ENCODE data around the gene ATP8A2. TPM values are rescaled to one million over a fixed set of nuclear protein-coding genes. Genes with fewer than 3 reads are reported as not detected.

ATP8A2 gene
- total RNA-seq, 2 experiments from 2014 or later: 1.1 to 1.2 TPM

DNA sequence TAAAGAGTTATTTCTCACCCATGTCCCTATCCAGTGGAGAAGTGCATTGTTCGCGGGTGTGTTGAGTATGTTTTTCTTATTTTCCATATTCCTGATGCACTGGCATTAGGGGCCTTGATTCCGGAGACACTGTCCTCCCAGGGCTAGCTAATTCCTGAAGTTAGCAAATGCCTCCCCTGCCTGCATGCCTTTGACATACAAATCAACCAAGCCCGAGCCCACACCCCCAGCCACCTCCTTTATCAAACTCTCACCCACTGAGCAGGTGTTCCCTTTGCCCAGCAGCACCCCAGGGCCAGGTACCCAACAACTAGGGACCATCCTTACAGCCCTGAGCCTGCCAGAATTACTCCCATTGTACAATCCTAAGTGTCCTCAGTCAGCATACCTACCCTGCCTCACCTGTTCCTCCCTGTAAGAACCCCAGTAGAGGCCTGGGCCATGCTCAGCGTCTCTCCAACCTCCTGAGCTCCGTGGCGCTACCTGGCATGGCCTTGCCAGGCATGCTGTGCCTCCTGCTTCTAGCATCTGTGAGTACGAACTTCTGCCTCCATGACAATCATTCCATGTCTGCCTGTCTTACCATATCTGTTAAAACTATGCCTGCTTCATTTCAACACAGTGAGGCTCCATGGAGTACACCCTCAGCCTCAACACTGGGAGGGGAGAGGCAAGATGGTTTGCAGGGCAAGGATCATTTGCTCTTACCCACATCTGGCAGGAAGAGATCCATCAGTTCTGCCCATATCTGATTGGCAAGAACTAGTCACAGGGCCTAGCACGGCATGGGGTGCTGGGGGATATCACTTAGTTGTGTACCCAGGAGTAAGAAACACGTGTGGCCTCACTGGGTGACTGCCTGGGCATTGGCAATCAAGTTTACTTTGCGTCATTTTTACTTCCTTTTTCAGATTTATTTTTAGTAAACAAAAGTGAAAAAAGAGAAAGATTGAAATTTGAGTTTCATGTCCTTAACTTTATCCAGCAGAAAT, 476.2 kb downstream of the ATP8A2 start:
- CTCF ChIA-PET: no interaction called here
- ATAC-seq (no peak), DNase-seq (no peak)
- H3K36me3 Mint-ChIP-seq (ENCODE audit: low read depth): peaks cover 2% of the 10 kb centered on the region
- POLR2A ChIA-PET: no interaction called here
- peaks cover 38% of the 10 kb centered on the region for H3K4me1 Mint-ChIP-seq (ENCODE audit: low read depth)
- no peaks in the 10 kb centered on the region for H3K27me3 Mint-ChIP-seq (ENCODE audit: low read depth)
- H3K4me3 Mint-ChIP-seq: peak overlapping the region; percentile 27
- peak overlapping the region; percentile 60 for H3K27ac Mint-ChIP-seq
- no peaks in the 10 kb centered on the region for H3K9me3 Mint-ChIP-seq (ENCODE audit: insufficient read depth)

- H3K36me3 Mint-ChIP-seq (ENCODE audit: low read depth): peaks cover 2% of the 10 kb centered on the region
- POLR2A ChIA-PET: no interaction called here
- ATAC-seq (no peak), DNase-seq (no peak)
- H3K4me3 Mint-ChIP-seq: no peak overlapping the region
- H3K9me3 Mint-ChIP-seq (ENCODE audit: insufficient read depth): no peaks in the 10 kb centered on the region
- no peaks in the 10 kb centered on the region for H3K27me3 Mint-ChIP-seq (ENCODE audit: low read depth)
- no peak overlapping the region for H3K27ac Mint-ChIP-seq
- CTCF ChIA-PET: interaction anchor here (1.2 kb wide), 1 partner anchor 42 kb away, joined by 3 read pairs; no protein-coding TSS in a partner anchor
- H3K4me1 Mint-ChIP-seq (ENCODE audit: low read depth): peaks cover 38% of the 10 kb centered on the region
These were observed 477.3 kb downstream of the ATP8A2 start for GRCh38 chr13:25848812-25849745.

GRCh38 chr13:25857830-25858229, 486.1 kb downstream of the ATP8A2 start:
- H3K9me3 Mint-ChIP-seq (ENCODE audit: insufficient read depth): no peaks in the 10 kb centered on the region
- ChIA-PET CTCF (no interaction called here), POLR2A (interaction anchor here (0.5 kb wide), 1 partner anchor 119 kb away, joined by 3 read pairs; no protein-coding TSS in a partner anchor)
- no peak for ATAC-seq
- H3K4me3 Mint-ChIP-seq: no peak overlapping the region
- no peak overlapping the region for H3K27ac Mint-ChIP-seq
- H3K36me3 Mint-ChIP-seq (ENCODE audit: low read depth): no peaks in the 10 kb centered on the region
- no peaks in the 10 kb centered on the region for H3K4me1 Mint-ChIP-seq (ENCODE audit: low read depth)
- no peak for DNase-seq
- H3K27me3 Mint-ChIP-seq (ENCODE audit: low read depth): peaks cover 13% of the 10 kb centered on the region

DNA sequence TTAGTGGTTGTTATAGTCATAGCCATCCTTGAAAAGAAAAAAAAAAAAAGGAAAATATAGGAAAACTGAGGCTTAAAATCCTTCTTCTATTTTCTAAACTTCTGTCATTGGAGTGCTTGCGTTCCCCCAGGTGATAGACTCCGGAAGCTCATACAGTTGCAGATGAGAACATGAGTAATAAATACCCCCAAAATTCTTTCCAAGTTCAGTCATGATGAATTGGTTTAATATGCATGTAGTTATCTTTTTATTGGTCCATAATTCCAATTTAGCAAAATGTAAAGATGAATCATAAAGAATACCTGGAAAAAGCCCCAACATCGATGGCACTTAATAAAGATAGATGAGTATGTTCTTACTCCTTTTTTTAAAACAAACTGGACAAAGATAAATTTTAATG, 487.8 kb downstream of the ATP8A2 start:
- CTCF ChIA-PET: no interaction called here
- no peaks in the 10 kb centered on the region for H3K36me3 Mint-ChIP-seq (ENCODE audit: low read depth)
- H3K4me3 Mint-ChIP-seq: no peak overlapping the region
- no peaks in the 10 kb centered on the region for H3K9me3 Mint-ChIP-seq (ENCODE audit: insufficient read depth)
- H3K27me3 Mint-ChIP-seq (ENCODE audit: low read depth): peaks cover 13% of the 10 kb centered on the region
- H3K4me1 Mint-ChIP-seq (ENCODE audit: low read depth): no peaks in the 10 kb centered on the region
- no peak for ATAC-seq
- DNase-seq: no peak
- H3K27ac Mint-ChIP-seq: no peak overlapping the region
- POLR2A ChIA-PET: no interaction called here

- CTCF ChIA-PET: no interaction called here
- H3K4me3 Mint-ChIP-seq: no peak overlapping the region
These were observed 488.5 kb downstream of the ATP8A2 start for GRCh38 chr13:25860265-25860664.

GRCh38 chr13:25860862-25861261, 489.1 kb downstream of the ATP8A2 start:
- Mint-ChIP-seq H3K27ac (no peak overlapping the region), H3K9me3 (ENCODE audit: insufficient read depth) (no peaks in the 10 kb centered on the region), H3K36me3 (ENCODE audit: low read depth) (no peaks in the 10 kb centered on the region), H3K4me3 (no peak overlapping the region), H3K27me3 (ENCODE audit: low read depth) (peaks cover 12% of the 10 kb centered on the region), H3K4me1 (ENCODE audit: low read depth) (no peaks in the 10 kb centered on the region)
- CTCF ChIA-PET: no interaction called here
- no peak for ATAC-seq
- POLR2A ChIA-PET: interaction anchor here (0.6 kb wide), 1 partner anchor 158 kb away, joined by 5 read pairs; no protein-coding TSS in a partner anchor
- DNase-seq: no peak

More at GRCh38 chr13:25860265-25860664, 488.5 kb downstream of the ATP8A2 start:
- Mint-ChIP-seq H3K27ac (no peak overlapping the region), H3K9me3 (ENCODE audit: insufficient read depth) (no peaks in the 10 kb centered on the region), H3K36me3 (ENCODE audit: low read depth) (no peaks in the 10 kb centered on the region), H3K27me3 (ENCODE audit: low read depth) (peaks cover 12% of the 10 kb centered on the region), H3K4me1 (ENCODE audit: low read depth) (no peaks in the 10 kb centered on the region)
- no peak for DNase-seq
- POLR2A ChIA-PET: no interaction called here
- ATAC-seq: no peak

DNA sequence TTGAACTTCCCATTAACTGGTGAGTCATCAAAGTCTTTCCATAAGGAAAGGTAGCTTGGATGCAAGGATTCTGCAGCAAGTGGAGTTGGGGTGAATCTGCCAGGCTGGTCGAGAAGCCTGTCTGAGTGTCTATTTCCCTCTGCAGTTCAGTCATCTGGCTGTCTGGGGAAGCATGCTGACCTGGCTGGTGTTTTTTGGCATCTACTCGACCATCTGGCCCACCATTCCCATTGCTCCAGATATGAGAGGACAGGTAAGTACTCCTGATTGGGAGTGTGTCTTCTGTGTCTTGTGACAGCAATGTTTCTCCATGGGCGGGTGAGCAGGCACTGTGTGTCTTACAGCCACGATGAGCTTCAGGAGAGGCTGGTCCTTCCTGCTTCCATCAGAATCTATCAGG, 490.4 kb downstream of the ATP8A2 start:
- Mint-ChIP-seq H3K4me3 (no peak overlapping the region), H3K4me1 (ENCODE audit: low read depth) (no peaks in the 10 kb centered on the region), H3K36me3 (ENCODE audit: low read depth) (no peaks in the 10 kb centered on the region), H3K9me3 (ENCODE audit: insufficient read depth) (no peaks in the 10 kb centered on the region), H3K27ac (no peak overlapping the region), H3K27me3 (ENCODE audit: low read depth) (peaks cover 6% of the 10 kb centered on the region)
- DNase-seq (no peak), ATAC-seq (no peak)
- POLR2A ChIA-PET: no interaction called here
- CTCF ChIA-PET: no interaction called here

GRCh38 chr13:25864116-25864515, 492.3 kb downstream of the ATP8A2 start:
- Mint-ChIP-seq H3K9me3 (ENCODE audit: insufficient read depth) (no peaks in the 10 kb centered on the region), H3K4me1 (ENCODE audit: low read depth) (no peaks in the 10 kb centered on the region), H3K27ac (no peak overlapping the region), H3K36me3 (ENCODE audit: low read depth) (no peaks in the 10 kb centered on the region), H3K4me3 (no peak overlapping the region), H3K27me3 (ENCODE audit: low read depth) (peaks cover 3% of the 10 kb centered on the region)
- POLR2A ChIA-PET: no interaction called here
- CTCF ChIA-PET: interaction anchor here (1.0 kb wide), 1 partner anchor 11 kb away, joined by 3 read pairs; no protein-coding TSS in a partner anchor
- ATAC-seq (no peak), DNase-seq (no peak)

DNA sequence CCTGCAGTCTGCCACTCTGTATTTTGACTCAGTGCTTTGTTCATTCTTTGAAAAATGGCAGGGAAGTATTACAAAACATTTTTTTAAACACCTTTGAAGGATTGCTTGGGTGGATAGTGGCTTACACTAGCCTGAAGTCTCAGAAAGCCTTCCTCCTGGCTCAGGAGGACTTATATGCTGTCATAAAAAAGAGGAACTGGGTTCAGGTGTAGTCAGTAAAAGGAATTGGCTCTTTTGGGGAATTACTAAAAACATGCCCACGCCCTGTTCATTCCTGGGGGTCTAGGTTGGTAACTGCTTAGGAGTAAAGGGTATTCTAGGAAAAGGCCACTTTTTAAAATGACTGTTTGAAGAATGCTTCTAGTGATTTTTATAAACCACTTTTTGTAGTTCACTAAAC, 493.2 kb downstream of the ATP8A2 start:
- no peaks in the 10 kb centered on the region for H3K9me3 Mint-ChIP-seq (ENCODE audit: insufficient read depth)
- no peaks in the 10 kb centered on the region for H3K4me1 Mint-ChIP-seq (ENCODE audit: low read depth)
- ChIA-PET POLR2A (no interaction called here), CTCF (interaction anchor here (1.0 kb wide), 1 partner anchor 12 kb away, joined by 3 read pairs; no protein-coding TSS in a partner anchor)
- H3K36me3 Mint-ChIP-seq (ENCODE audit: low read depth): no peaks in the 10 kb centered on the region
- H3K27ac Mint-ChIP-seq: no peak overlapping the region
- DNase-seq (no peak), ATAC-seq (no peak)
- peaks cover 3% of the 10 kb centered on the region for H3K27me3 Mint-ChIP-seq (ENCODE audit: low read depth)
- H3K4me3 Mint-ChIP-seq: no peak overlapping the region

- Mint-ChIP-seq H3K27ac (no peak overlapping the region), H3K36me3 (ENCODE audit: low read depth) (no peaks in the 10 kb centered on the region), H3K9me3 (ENCODE audit: insufficient read depth) (no peaks in the 10 kb centered on the region), H3K4me3 (no peak overlapping the region), H3K27me3 (ENCODE audit: low read depth) (peaks cover 3% of the 10 kb centered on the region), H3K4me1 (ENCODE audit: low read depth) (no peaks in the 10 kb centered on the region)
- ChIA-PET CTCF (no interaction called here), POLR2A (no interaction called here)
- no peak for ATAC-seq
- no peak for DNase-seq
These were observed 493.6 kb downstream of the ATP8A2 start for GRCh38 chr13:25865391-25865790.

GRCh38 chr13:25867038-25867437, 495.3 kb downstream of the ATP8A2 start:
- no peak overlapping the region for H3K4me3 Mint-ChIP-seq
- DNase-seq: no peak
- H3K9me3 Mint-ChIP-seq (ENCODE audit: insufficient read depth): no peaks in the 10 kb centered on the region
- no peaks in the 10 kb centered on the region for H3K27me3 Mint-ChIP-seq (ENCODE audit: low read depth)
- POLR2A ChIA-PET: interaction anchor here (1.0 kb wide), 1 partner anchor 13 kb away, joined by 4 read pairs; no protein-coding TSS in a partner anchor
- CTCF ChIA-PET: interaction anchor here (0.6 kb wide), 1 partner anchor 631 kb away, joined by 3 read pairs; no protein-coding TSS in a partner anchor
- H3K36me3 Mint-ChIP-seq (ENCODE audit: low read depth): no peaks in the 10 kb centered on the region
- no peak overlapping the region for H3K27ac Mint-ChIP-seq
- H3K4me1 Mint-ChIP-seq (ENCODE audit: low read depth): peaks cover 15% of the 10 kb centered on the region
- ATAC-seq: no peak

All from activated CD8-positive, alpha-beta T cell treated with anti-CD3 and anti-CD28 coated beads, Interleukin-2, amount 10 ng/mL, durations not matched to agents 7 days and 5 days (primary cell).